ENCODE results near the gene GREB1L. TPM values are rescaled to one million over a fixed set of nuclear protein-coding genes. Genes with fewer than 3 reads are reported as not detected.

Gene GREB1L
- total RNA-seq, 2 experiments from 2014 or later, result not detected

- POLR2A ChIA-PET, result no interaction called here
- Histone ChIP-seq H3K36me3 (ENCODE audit: insufficient read depth, low read length) (no peaks in the 10 kb centered on the region), H3K79me2 (ENCODE audit: insufficient read depth, low read depth, low read length) (no peaks in the 10 kb centered on the region), H3K4me3 (ENCODE audit: low read depth, low read length, poor library complexity, severe bottlenecking) (no peak overlapping the region), H3K9me3 (ENCODE audit: low read length) (no peaks in the 10 kb centered on the region), H3K9me2 (ENCODE audit: insufficient read depth, low read length) (no peaks in the 10 kb centered on the region), H3K27ac (ENCODE audit: low read depth, low read length, poor library complexity, severe bottlenecking) (no peak overlapping the region), H3K4me1 (ENCODE audit: insufficient read depth, low read length, poor library complexity, severe bottlenecking) (no peaks in the 10 kb centered on the region), H4K20me1 (ENCODE audit: insufficient read depth, low read length) (no peaks in the 10 kb centered on the region), H2AFZ (ENCODE audit: low read length) (no peak overlapping the region), H3K4me2 (ENCODE audit: low read length) (no peak overlapping the region)
- CTCF ChIA-PET (ENCODE audit: unreplicated experiment), result no interaction called here
- intact Hi-C loops (cut with micrococcal nuclease; ENCODE audit: unreplicated experiment), result loop anchor here (10.0 kb wide), 1 partner anchor 54 kb away; no protein-coding TSS in a partner anchor
- no peak for TF ChIP-seq EZH2phosphoT487 (IDR thresholded peaks at IDR 0.05; ENCODE audit: borderline replicate concordance, low read depth, low read length)
- TF ChIP-seq CTCF (conservative IDR thresholded peaks at IDR 0.05; ENCODE audit: low read length), result peak; percentile 48
- no TSS peak for BruUV-seq (replicated peaks)
- no peak for DNase-seq (ENCODE audit: low spot score)
Observed at GRCh38 chr18:21389283-21389682, 147.3 kb downstream of the GREB1L start.

GRCh38 chr18:21389903-21390302 lies 147.9 kb downstream of the GREB1L start:
- no peak overlapping the region for H3K4me3 ChIP-seq (ENCODE audit: low read depth, low read length, poor library complexity, severe bottlenecking)
- intact Hi-C loops (cut with micrococcal nuclease; ENCODE audit: unreplicated experiment), result loop anchor here (10.0 kb wide), 1 partner anchor 55 kb away; no protein-coding TSS in a partner anchor

More at GRCh38 chr18:21389903-21390302, 147.9 kb downstream of the GREB1L start:
- no peaks in the 10 kb centered on the region for H3K4me1 ChIP-seq (ENCODE audit: insufficient read depth, low read length, poor library complexity, severe bottlenecking)
- BruUV-seq (replicated peaks), result no TSS peak
- H3K79me2 ChIP-seq (ENCODE audit: insufficient read depth, low read depth, low read length), result no peaks in the 10 kb centered on the region
- no peak overlapping the region for H3K4me2 ChIP-seq (ENCODE audit: low read length)
- ChIA-PET POLR2A (interaction anchor here (0.6 kb wide), 1 partner anchor 142 kb away, joined by 3 read pairs; no protein-coding TSS in a partner anchor), CTCF (ENCODE audit: unreplicated experiment) (no interaction called here)
- H3K36me3 ChIP-seq (ENCODE audit: insufficient read depth, low read length), result no peaks in the 10 kb centered on the region
- TF ChIP-seq EZH2phosphoT487 (IDR thresholded peaks at IDR 0.05; ENCODE audit: borderline replicate concordance, low read depth, low read length), result no peak
- no peak for TF ChIP-seq CTCF (conservative IDR thresholded peaks at IDR 0.05; ENCODE audit: low read length)
- no peaks in the 10 kb centered on the region for H4K20me1 ChIP-seq (ENCODE audit: insufficient read depth, low read length)
- H3K27ac ChIP-seq (ENCODE audit: low read depth, low read length, poor library complexity, severe bottlenecking), result no peak overlapping the region
- no peaks in the 10 kb centered on the region for H3K9me3 ChIP-seq (ENCODE audit: low read length)
- DNase-seq (ENCODE audit: low spot score), result no peak
- H2AFZ ChIP-seq (ENCODE audit: low read length), result no peak overlapping the region
- no peaks in the 10 kb centered on the region for H3K9me2 ChIP-seq (ENCODE audit: insufficient read depth, low read length)
